ENCODE measurements around the gene IQSEC1. TPM values are rescaled to one million over a fixed set of nuclear protein-coding genes. Genes with fewer than 3 reads are reported as not detected.

Gene IQSEC1
- total RNA-seq, 1 experiment from 2014 or later = 28.1 TPM

- H3K4me3 ChIP-seq (replicated peaks in 1 of 2; ENCODE audit: low read depth in 1 of 2, low read length in 2 of 2) = no peak overlapping the region
- no peak overlapping the region for H3K27ac ChIP-seq (ENCODE audit: low read depth, low read length)
- no peak overlapping the region for H2AFZ ChIP-seq (ENCODE audit: low read depth, low read length, poor library complexity, severe bottlenecking)
- ATAC-seq (no peak), DNase-seq (ENCODE audit: low read depth, low spot score) (no peak)
- H3K27me3 ChIP-seq (ENCODE audit: insufficient read depth, low read length) = peaks cover 26% of the 10 kb centered on the region
- RAD21 ChIA-PET (ENCODE audit: low non-redundant PET in 1 of 2, low total read pairs in 2 of 2, uncharacterized antibody in 2 of 2, unreplicated experiment in 2 of 2) = no interaction called here
- intact Hi-C loops (cut with micrococcal nuclease) = no loop called here
- no peaks in the 10 kb centered on the region for H4K20me1 ChIP-seq (ENCODE audit: insufficient read depth)
- POLR2A ChIA-PET = no interaction called here
- no peaks in the 10 kb centered on the region for H3K4me1 ChIP-seq (ENCODE audit: control insufficient read depth in 1 of 2, insufficient read depth in 2 of 2, low read length in 2 of 2)
- CTCF ChIA-PET = no interaction called here
- H3K36me3 ChIP-seq (ENCODE audit: control insufficient read depth in 1 of 2, insufficient read depth in 2 of 2, low read length in 2 of 2) = no peaks in the 10 kb centered on the region
- no peaks in the 10 kb centered on the region for H3K79me2 ChIP-seq (ENCODE audit: insufficient read depth, low read length)
- H3K9me2 ChIP-seq (ENCODE audit: insufficient read depth) = no peaks in the 10 kb centered on the region
- TF ChIP-seq ATF3 (IDR thresholded peaks at IDR 0.05) (no peak), TCF7L2 (IDR thresholded peaks at IDR 0.05; ENCODE audit: borderline replicate concordance, extremely low read depth, insufficient read depth, insufficient read length) (no peak), POLR2A (IDR thresholded peaks at IDR 0.05; ENCODE audit: borderline replicate concordance, extremely low read depth, insufficient read depth, insufficient read length) (no peak), ZFX (IDR thresholded peaks at IDR 0.05) (no peak)
- no peak overlapping the region for H3K4me2 ChIP-seq (ENCODE audit: low read length)
- no TSS peak for BruUV-seq (replicated peaks)
- no peaks in the 10 kb centered on the region for H3K9me3 ChIP-seq (ENCODE audit: control insufficient read depth in 1 of 2, insufficient read depth in 1 of 2, low read depth in 1 of 2, low read length in 2 of 2)
- H3K9ac ChIP-seq (ENCODE audit: low read length) = no peak overlapping the region
These were observed 2.1 kb upstream of the IQSEC1 start for GRCh38 chr3:13075318-13075717.

DNA sequence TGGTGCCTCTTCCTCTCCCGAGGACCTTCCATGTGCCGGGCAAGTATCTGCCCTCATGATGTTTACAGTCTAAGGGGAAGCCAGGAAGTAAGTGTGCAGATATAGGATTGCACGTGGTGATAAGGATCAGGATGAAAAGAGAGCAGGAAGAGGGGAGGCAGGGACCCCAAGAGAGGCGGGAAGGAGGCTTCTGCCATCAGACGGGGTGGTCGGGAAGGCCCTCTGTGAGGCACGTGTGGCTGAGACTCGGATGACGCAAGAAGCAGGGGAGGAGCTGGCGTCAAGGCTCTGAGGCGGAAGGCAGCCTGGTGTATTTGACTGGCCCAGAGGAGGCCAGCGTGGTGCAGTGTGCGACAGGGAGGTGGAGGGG, 762 bp upstream of the IQSEC1 start:
- Histone ChIP-seq H3K9ac (ENCODE audit: low read length) (no peak overlapping the region), H3K36me3 (ENCODE audit: control insufficient read depth in 1 of 2, insufficient read depth in 2 of 2, low read length in 2 of 2) (no peaks in the 10 kb centered on the region), H3K4me2 (ENCODE audit: low read length) (no peak overlapping the region), H3K9me2 (ENCODE audit: insufficient read depth) (no peaks in the 10 kb centered on the region), H2AFZ (ENCODE audit: low read depth, low read length, poor library complexity, severe bottlenecking) (no peak overlapping the region), H3K4me1 (ENCODE audit: control insufficient read depth in 1 of 2, insufficient read depth in 2 of 2, low read length in 2 of 2) (no peaks in the 10 kb centered on the region), H4K20me1 (ENCODE audit: insufficient read depth) (no peaks in the 10 kb centered on the region), H3K4me3 (replicated peaks in 1 of 2; ENCODE audit: low read depth in 1 of 2, low read length in 2 of 2) (no peak overlapping the region), H3K27ac (ENCODE audit: low read depth, low read length) (no peak overlapping the region), H3K27me3 (ENCODE audit: insufficient read depth, low read length) (peaks cover 26% of the 10 kb centered on the region), H3K9me3 (ENCODE audit: control insufficient read depth in 1 of 2, insufficient read depth in 1 of 2, low read depth in 1 of 2, low read length in 2 of 2) (no peaks in the 10 kb centered on the region), H3K79me2 (ENCODE audit: insufficient read depth, low read length) (no peaks in the 10 kb centered on the region)
- DNase-seq (ENCODE audit: low read depth, low spot score) (no peak), ATAC-seq (no peak)
- intact Hi-C loops (cut with micrococcal nuclease) = no loop called here
- POLR2A ChIA-PET = no interaction called here
- RAD21 ChIA-PET (ENCODE audit: low non-redundant PET in 1 of 2, low total read pairs in 2 of 2, uncharacterized antibody in 2 of 2, unreplicated experiment in 2 of 2) = no interaction called here
- CTCF ChIA-PET = no interaction called here
- no TSS peak for BruUV-seq (replicated peaks)
- no peak for TF ChIP-seq EZH2 (IDR thresholded peaks at IDR 0.05)
- TF ChIP-seq EGR1 (IDR thresholded peaks at IDR 0.05; ENCODE audit: low read depth) = no peak
- no peak for TF ChIP-seq FOSL1 (IDR thresholded peaks at IDR 0.05; ENCODE audit: low read depth)
- TF ChIP-seq EZH2phosphoT487 (IDR thresholded peaks at IDR 0.05; ENCODE audit: borderline replicate concordance) = no peak
- TF ChIP-seq, protein P1, sequence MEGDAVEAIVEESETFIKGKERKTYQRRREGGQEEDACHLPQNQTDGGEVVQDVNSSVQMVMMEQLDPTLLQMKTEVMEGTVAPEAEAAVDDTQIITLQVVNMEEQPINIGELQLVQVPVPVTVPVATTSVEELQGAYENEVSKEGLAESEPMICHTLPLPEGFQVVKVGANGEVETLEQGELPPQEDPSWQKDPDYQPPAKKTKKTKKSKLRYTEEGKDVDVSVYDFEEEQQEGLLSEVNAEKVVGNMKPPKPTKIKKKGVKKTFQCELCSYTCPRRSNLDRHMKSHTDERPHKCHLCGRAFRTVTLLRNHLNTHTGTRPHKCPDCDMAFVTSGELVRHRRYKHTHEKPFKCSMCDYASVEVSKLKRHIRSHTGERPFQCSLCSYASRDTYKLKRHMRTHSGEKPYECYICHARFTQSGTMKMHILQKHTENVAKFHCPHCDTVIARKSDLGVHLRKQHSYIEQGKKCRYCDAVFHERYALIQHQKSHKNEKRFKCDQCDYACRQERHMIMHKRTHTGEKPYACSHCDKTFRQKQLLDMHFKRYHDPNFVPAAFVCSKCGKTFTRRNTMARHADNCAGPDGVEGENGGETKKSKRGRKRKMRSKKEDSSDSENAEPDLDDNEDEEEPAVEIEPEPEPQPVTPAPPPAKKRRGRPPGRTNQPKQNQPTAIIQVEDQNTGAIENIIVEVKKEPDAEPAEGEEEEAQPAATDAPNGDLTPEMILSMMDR (IDR thresholded peaks at IDR 0.05 in 2 of 3, conservative IDR thresholded peaks at IDR 0.05 in 1 of 3; ENCODE audit: borderline replicate concordance in 1 of 3, insufficient read depth in 1 of 3, low read depth in 2 of 3, low read length in 2 of 3) = no peak
- no peak for TF ChIP-seq CEBPB (IDR thresholded peaks at IDR 0.05; ENCODE audit: low read depth)
- TF ChIP-seq YY1 (IDR thresholded peaks at IDR 0.05; ENCODE audit: extremely low read depth, insufficient replicate concordance, low read depth, low read length) = no peak
- TF ChIP-seq ATF3 (IDR thresholded peaks at IDR 0.05) = no peak
- TF ChIP-seq ZNF274 (IDR thresholded peaks at IDR 0.05; ENCODE audit: low read depth, low read length) = no peak
- TF ChIP-seq, protein P2, sequence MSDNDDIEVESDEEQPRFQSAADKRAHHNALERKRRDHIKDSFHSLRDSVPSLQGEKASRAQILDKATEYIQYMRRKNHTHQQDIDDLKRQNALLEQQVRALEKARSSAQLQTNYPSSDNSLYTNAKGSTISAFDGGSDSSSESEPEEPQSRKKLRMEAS (IDR thresholded peaks at IDR 0.05) = no peak
- TF ChIP-seq REST (IDR thresholded peaks at IDR 0.05; ENCODE audit: low read depth) = no peak
- no peak for TF ChIP-seq POLR2AphosphoS5 (IDR thresholded peaks at IDR 0.05; ENCODE audit: low read depth, low read length)
- TF ChIP-seq ELF1 (IDR thresholded peaks at IDR 0.05; ENCODE audit: borderline replicate concordance, low read depth) = no peak
